Skeletal muscle tissue (tissue), 4 donors: ENCODE measurements around the gene ANGPTL4. TPM values are rescaled to one million over a fixed set of nuclear protein-coding genes. Genes with fewer than 3 reads are reported as not detected.

ENCODE experiments used
- H3K27ac ChIP-seq: one replicate; pipeline ENCODE4 v1.7.0; 2013; ENCODE audit warnings: mild to moderate bottlenecking, low read depth, low read length, inconsistent platforms
- H3K27me3 ChIP-seq, 3 donors: one replicate each; pipeline ENCODE4 v1.7.0; 2013; ENCODE audit warnings: low read length in 3 of 3; ENCODE audit not compliant: control insufficient read depth in 3 of 3, insufficient read depth in 3 of 3
- H3K36me3 ChIP-seq, 3 donors: one replicate each; pipeline ENCODE4 v1.7.0; 2013; ENCODE audit warnings: low read length in 3 of 3; ENCODE audit not compliant: control insufficient read depth in 3 of 3, insufficient read depth in 3 of 3
- H3K4me1 ChIP-seq, 3 donors: one replicate each; pipeline ENCODE4 v1.7.0; 2013; ENCODE audit warnings: low read length in 3 of 3, mild to moderate bottlenecking in 3 of 3; ENCODE audit not compliant: control insufficient read depth in 3 of 3, insufficient read depth in 3 of 3
- H3K4me3 ChIP-seq, 3 donors: one replicate each; pipeline ENCODE4 v1.7.0; 2013; ENCODE audit warnings: low read length in 3 of 3
- H3K9ac ChIP-seq, 3 donors: one replicate each; pipeline ENCODE4 v1.7.0; 2013; ENCODE audit warnings: low read length in 3 of 3, mild to moderate bottlenecking in 3 of 3, moderate library complexity in 2 of 3, low read depth in 1 of 3
- H3K9me3 ChIP-seq, 3 donors: one replicate each; pipeline ENCODE4 v1.7.0; 2013; ENCODE audit warnings: low read length in 3 of 3; ENCODE audit not compliant: control insufficient read depth in 3 of 3
- total RNA-seq: library from RNA; depleted of rRNA; stranded (reverse); fragments of >200 nt; gene quantifications from one replicate; pipeline ENCODE4 v1.2.3, GENCODE V29; 2014
- donor health status: Osteomylitis.

Gene ANGPTL4
- total RNA-seq, 1 donor from 2014 or later: 1.0 TPM

- Histone ChIP-seq H3K36me3 (peaks cover 14 to 25% (median 15%) of the 10 kb centered on the region in 3 donors), H3K4me3 (peak overlapping the region; percentile 99 to 100 (median 99)), H3K27me3 (no peaks in the 10 kb centered on the region), H3K27ac (peak overlapping the region; percentile 94), H3K9me3 (no peaks in the 10 kb centered on the region), H3K9ac (peak overlapping the region; percentile 91 to 100 (median 92)), H3K4me1 (peaks cover 35 to 48% (median 39%) of the 10 kb centered on the region in 3 donors)
Observed at GRCh38 chr19:8321986-8322637, 41.8 kb upstream of the ANGPTL4 start.

GRCh38 chr19:8322638-8322997 is 41.3 kb upstream of the ANGPTL4 start:
- Histone ChIP-seq H3K4me3 (peak overlapping the region; percentile 99 to 100 (median 99)), H3K9ac (peak overlapping the region; percentile 91 to 100 (median 92)), H3K27me3 (no peaks in the 10 kb centered on the region), H3K27ac (no peak overlapping the region), H3K4me1 (peaks cover 35 to 48% (median 39%) of the 10 kb centered on the region in 3 donors), H3K9me3 (no peaks in the 10 kb centered on the region), H3K36me3 (peaks cover 14 to 25% (median 15%) of the 10 kb centered on the region in 3 donors)

GRCh38 chr19:8323781-8324185 is 40.2 kb upstream of the ANGPTL4 start:
- H3K4me3 ChIP-seq: no peak overlapping the region
- H3K36me3 ChIP-seq: peaks cover 14 to 25% (median 15%) of the 10 kb centered on the region in 3 donors
- no peaks in the 10 kb centered on the region for H3K9me3 ChIP-seq
- peaks cover 35 to 48% (median 39%) of the 10 kb centered on the region in 3 donors for H3K4me1 ChIP-seq
- H3K9ac ChIP-seq: no peak overlapping the region
- H3K27ac ChIP-seq: no peak overlapping the region
- H3K27me3 ChIP-seq: no peaks in the 10 kb centered on the region

DNA sequence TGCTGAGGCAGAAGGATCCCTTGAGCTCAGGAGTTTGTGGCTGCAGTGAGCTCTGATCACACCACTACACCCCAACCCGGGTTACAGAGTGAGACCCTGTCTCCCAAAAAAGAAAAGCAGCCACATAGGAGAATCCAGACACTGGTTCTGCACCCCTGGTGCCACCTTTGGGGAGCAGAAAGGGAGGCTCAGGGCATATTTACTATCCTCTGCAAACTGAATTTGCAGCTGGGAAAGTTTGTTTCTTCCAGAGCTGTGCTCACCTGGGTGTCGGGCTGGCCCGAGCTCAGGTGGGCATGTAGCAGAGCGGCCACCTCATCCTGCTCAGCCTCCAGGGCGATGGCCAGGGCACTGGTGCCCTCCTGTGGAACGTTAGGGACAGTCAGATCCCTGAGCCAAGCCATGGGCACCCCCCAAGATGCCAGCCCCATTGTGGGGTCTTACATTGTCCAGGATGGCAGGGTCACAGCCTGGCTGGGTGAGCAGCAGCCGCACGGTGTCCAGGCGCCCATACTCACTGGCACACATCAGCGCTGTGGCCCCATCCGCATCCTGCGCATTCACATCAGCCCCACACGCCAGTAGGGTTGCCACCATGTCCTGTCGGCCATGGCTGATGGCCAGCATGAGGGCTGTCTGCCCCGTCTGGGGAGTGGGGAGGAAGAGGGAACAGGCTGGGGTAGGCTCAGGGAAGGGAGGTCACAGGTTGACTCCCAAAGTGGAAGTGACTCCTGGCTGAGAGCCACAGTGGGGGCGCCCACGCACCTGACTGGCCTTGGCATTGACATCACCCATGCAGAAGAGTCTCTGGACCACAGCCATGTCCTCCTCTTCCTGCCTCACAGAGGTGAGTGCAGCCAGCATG is 39.5 kb upstream of the ANGPTL4 start:
- no peak overlapping the region for H3K27ac ChIP-seq
- no peak overlapping the region for H3K4me3 ChIP-seq
- no peaks in the 10 kb centered on the region for H3K9me3 ChIP-seq
- H3K4me1 ChIP-seq: peaks cover 35 to 48% (median 39%) of the 10 kb centered on the region in 3 donors
- H3K36me3 ChIP-seq: peaks cover 14 to 25% (median 15%) of the 10 kb centered on the region in 3 donors
- H3K9ac ChIP-seq: no peak overlapping the region
- H3K27me3 ChIP-seq: no peaks in the 10 kb centered on the region

DNA sequence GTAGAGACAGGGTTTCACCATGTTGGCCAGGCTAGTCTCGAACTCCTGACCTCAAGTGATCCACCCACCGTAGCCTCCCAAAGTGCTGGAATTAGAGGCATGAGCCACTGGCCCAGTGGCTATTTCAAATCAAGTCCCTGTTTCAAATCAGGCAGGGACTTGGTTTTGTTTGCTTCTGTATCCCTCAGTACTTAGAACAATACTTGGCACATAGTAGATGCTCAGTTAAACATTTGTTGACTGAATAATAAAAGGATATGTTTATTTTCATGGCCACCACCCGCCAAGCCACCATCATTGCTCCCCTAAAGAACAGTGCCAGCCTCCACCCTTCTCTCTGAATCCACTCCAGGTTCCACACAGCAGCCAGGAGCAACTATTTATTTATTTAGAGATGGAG is 38.5 kb upstream of the ANGPTL4 start:
- Histone ChIP-seq H3K27me3 (no peaks in the 10 kb centered on the region), H3K36me3 (peaks cover 14 to 25% (median 15%) of the 10 kb centered on the region in 3 donors), H3K27ac (no peak overlapping the region), H3K4me3 (no peak overlapping the region), H3K4me1 (peaks cover 25 to 39% (median 31%) of the 10 kb centered on the region in 3 donors), H3K9me3 (no peaks in the 10 kb centered on the region), H3K9ac (no peak overlapping the region)

GRCh38 chr19:8329996-8330395 is 34.0 kb upstream of the ANGPTL4 start:
- Histone ChIP-seq H3K9me3 (no peaks in the 10 kb centered on the region), H3K36me3 (no peaks in the 10 kb centered on the region), H3K9ac (no peak overlapping the region)

DNA sequence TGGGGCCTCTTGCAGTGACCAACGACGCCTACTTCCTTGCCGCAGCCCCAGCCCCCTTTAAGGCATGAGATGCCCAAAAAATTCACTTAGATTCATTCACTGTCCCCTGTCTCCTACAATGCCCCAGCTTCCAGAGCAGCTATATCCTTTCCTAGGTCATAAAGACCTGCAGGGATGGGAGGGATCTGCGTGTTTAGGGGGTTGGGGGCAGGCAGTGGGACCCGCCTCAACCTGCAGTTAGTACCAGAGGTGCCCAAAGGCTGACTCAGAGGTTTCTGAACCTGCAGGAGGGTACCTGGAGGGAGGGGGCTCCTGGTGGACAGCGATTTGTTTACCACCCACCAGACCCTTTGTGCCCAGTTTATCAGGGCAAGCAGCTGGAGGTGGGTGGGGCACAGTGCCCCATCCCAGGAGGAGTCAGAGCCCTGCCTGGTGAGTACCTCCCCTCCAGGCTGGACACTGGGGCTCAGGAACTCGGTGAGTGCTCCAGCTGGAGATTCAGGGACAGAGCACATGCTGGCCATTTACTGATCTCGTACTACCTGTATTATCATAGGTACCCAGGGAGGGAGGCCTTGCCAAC is 32.6 kb upstream of the ANGPTL4 start:
- Histone ChIP-seq H3K36me3 (no peaks in the 10 kb centered on the region), H3K27me3 (peaks cover 15 to 25% (median 20%) of the 10 kb centered on the region in 3 donors), H3K4me1 (peaks cover 0 to 12% (median 6%) of the 10 kb centered on the region in 3 donors), H3K9me3 (no peaks in the 10 kb centered on the region), H3K9ac (no peak overlapping the region), H3K4me3 (no peak overlapping the region), H3K27ac (no peak overlapping the region)

More at GRCh38 chr19:8329996-8330395, 34.0 kb upstream of the ANGPTL4 start:
- H3K4me3 ChIP-seq: no peak overlapping the region
- H3K27ac ChIP-seq: no peak overlapping the region
- H3K4me1 ChIP-seq: peaks cover 0 to 12% (median 6%) of the 10 kb centered on the region in 3 donors
- peaks cover 15 to 20% (median 17%) of the 10 kb centered on the region in 3 donors for H3K27me3 ChIP-seq

DNA sequence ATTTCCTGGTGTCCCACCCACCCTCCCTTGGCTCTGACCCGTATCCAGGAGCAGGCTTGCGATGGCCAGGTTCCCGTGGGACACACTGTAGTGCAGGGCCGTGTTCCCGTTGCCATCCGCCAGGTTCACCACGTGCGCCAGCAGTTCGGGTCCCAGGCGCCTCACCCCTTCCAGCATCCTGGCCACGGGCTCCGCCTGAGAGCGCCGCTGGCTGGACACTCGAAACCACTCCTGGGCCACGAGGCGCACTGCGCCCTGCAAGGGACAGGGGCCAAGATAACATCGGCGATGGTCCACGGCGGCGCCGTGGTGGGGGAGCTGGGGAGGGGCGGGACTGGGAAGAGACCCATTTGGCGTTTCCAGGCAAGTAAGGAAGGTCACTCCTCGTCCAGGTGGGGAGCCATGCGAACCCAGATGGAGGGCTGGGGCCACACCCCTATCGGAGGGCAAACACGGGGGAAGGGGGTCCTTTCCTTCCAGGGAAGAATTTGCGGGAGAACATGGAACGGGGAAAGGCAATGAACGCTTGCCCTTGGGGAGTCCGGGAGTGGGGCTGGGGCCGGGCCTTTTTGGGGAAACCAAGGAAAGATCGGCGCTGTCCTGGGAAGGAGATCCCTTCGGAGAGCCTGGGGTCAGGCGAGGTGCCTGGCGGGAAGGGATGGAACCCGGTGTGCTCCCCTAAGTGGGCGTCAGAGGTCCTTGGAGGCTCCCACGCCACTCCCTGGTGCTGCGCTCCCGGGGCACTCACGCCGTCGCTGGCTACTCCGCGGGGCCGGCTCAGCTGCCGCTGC is 30.8 kb upstream of the ANGPTL4 start:
- Histone ChIP-seq H3K4me3 (peak overlapping the region in 1 of 3 donors; percentile 22), H3K9me3 (no peaks in the 10 kb centered on the region), H3K4me1 (peaks cover 0 to 12% (median 9%) of the 10 kb centered on the region in 3 donors), H3K27me3 (peaks cover 19 to 37% (median 20%) of the 10 kb centered on the region in 3 donors), H3K9ac (no peak overlapping the region), H3K27ac (no peak overlapping the region), H3K36me3 (no peaks in the 10 kb centered on the region)

- Histone ChIP-seq H3K36me3 (no peaks in the 10 kb centered on the region), H3K4me3 (no peak overlapping the region), H3K9ac (no peak overlapping the region), H3K9me3 (no peaks in the 10 kb centered on the region), H3K4me1 (peaks cover 0 to 12% (median 9%) of the 10 kb centered on the region in 3 donors), H3K27me3 (peaks cover 19 to 39% (median 20%) of the 10 kb centered on the region in 3 donors), H3K27ac (no peak overlapping the region)
Observed at GRCh38 chr19:8333767-8334457, 30.0 kb upstream of the ANGPTL4 start.
